SK-N-SH (cell line): ENCODE results near the gene SRA1. TPM values are rescaled to one million over a fixed set of nuclear protein-coding genes. Genes with fewer than 3 reads are reported as not detected.

ENCODE experiments used
- CTCF ChIA-PET: fragments of 300-600, 350-600 bp; formaldehyde crosslinking; extraction: SDS; loops from one replicate; lab custom pipeline; 2021; lab: Yijun Ruan, JAX
- POLR2A ChIA-PET: fragments of 350-600 bp; sonication (Branson Sonifier 250); formaldehyde crosslinking; extraction: SDS; loops from one replicate; lab custom pipeline; 2020; ENCODE audit warnings: antibody characterized with exemption, inconsistent platforms; lab: Yijun Ruan, JAX
- DNase-seq: peaks from one replicate; pipeline ENCODE4 v3.0.0; 2012
- H2AFZ ChIP-seq: fragments of 200-600 bp; sonication (generic); 2 replicates; pipeline ENCODE4 v1.8.1; 2016; ENCODE audit warnings: antibody characterized with exemption, mild to moderate bottlenecking, low read depth
- H3F3A ChIP-seq: fragments of 200-600 bp; sonication (generic); replicated peaks from 2 replicates; pipeline ENCODE3; 2016; ENCODE audit warnings: antibody characterized with exemption, mild to moderate bottlenecking; ENCODE audit not compliant: insufficient read depth
- H3K27ac ChIP-seq, 2 experiments: fragments of 200-500 bp in 1 of 2; fragments of 200-600 bp in 1 of 2; sonication (Bioruptor generic) in 1 of 2; sonication (generic), shearing (Covaris generic) in 1 of 2; 2 replicates each; pipeline versions ENCODE4 v1.5.1 to v1.6.1; 2014 to 2016; ENCODE audit warnings: low read depth in 2 of 2, inconsistent platforms in 1 of 2, low read length in 1 of 2, mild to moderate bottlenecking in 1 of 2, mixed read lengths in 1 of 2
- H3K27me3 ChIP-seq: fragments of 200-600 bp; sonication (generic), shearing (Covaris generic); 2 replicates; pipeline ENCODE4 v1.6.1; 2016; ENCODE audit warnings: mixed run types; ENCODE audit not compliant: insufficient read depth
- H3K36me3 ChIP-seq, 2 experiments: fragments of 200-500 bp in 1 of 2; fragments of 200-600 bp in 1 of 2; sonication (Bioruptor generic) in 1 of 2; sonication (generic) in 1 of 2; replicated peaks in 1 of 2; 2 replicates each; pipeline versions ENCODE3 to v1.5.1; 2014 to 2016; ENCODE audit warnings: low read length in 1 of 2, mild to moderate bottlenecking in 1 of 2; ENCODE audit not compliant: insufficient read depth in 2 of 2, control insufficient read depth in 1 of 2
- H3K4me1 ChIP-seq, 2 experiments: fragments of 200-500 bp in 1 of 2; fragments of 200-600 bp in 1 of 2; sonication (Bioruptor generic) in 1 of 2; sonication (generic), shearing (Covaris generic) in 1 of 2; 2 replicates each; pipeline versions ENCODE4 v1.5.1 to v1.6.1; 2014 to 2016; ENCODE audit warnings: low read depth in 1 of 2, low read length in 1 of 2, mixed run types in 1 of 2; ENCODE audit not compliant: insufficient read depth in 2 of 2, control insufficient read depth in 1 of 2
- H3K4me2 ChIP-seq: fragments of 200-600 bp; sonication (generic), shearing (Covaris generic); 2 replicates; pipeline ENCODE4 v1.6.1; 2017; ENCODE audit warnings: mixed run types
- H3K4me3 ChIP-seq, 2 experiments: fragments of 200-500 bp in 1 of 2; fragments of 200-600 bp in 1 of 2; sonication (Bioruptor generic) in 1 of 2; sonication (generic), shearing (Covaris generic) in 1 of 2; 2 replicates each; pipeline versions ENCODE4 v1.5.1 to v1.8.1; 2014 to 2016; ENCODE audit warnings: low read depth in 2 of 2, inconsistent platforms in 1 of 2, low read length in 1 of 2, mild to moderate bottlenecking in 1 of 2, mixed read lengths in 1 of 2, moderate library complexity in 1 of 2
- H3K79me2 ChIP-seq: fragments of 200-600 bp; sonication (generic); 2 replicates; pipeline ENCODE4 v1.8.1; 2017; ENCODE audit warnings: mild to moderate bottlenecking; ENCODE audit not compliant: insufficient read depth
- H3K9ac ChIP-seq: fragments of 200-600 bp; sonication (generic); 2 replicates; pipeline ENCODE4 v1.6.1; 2017; ENCODE audit warnings: mixed run types
- H3K9me2 ChIP-seq: fragments of 200-600 bp; sonication (generic); 2 replicates; pipeline ENCODE4 v1.6.1; 2017; ENCODE audit warnings: mixed run types
- H3K9me3 ChIP-seq: fragments of 200-600 bp; sonication (generic); 2 replicates; pipeline ENCODE4 v1.6.1; 2017; ENCODE audit warnings: mixed run types, mild to moderate bottlenecking, moderate library complexity
- H4K20me1 ChIP-seq: fragments of 200-600 bp; sonication (generic); 2 replicates; pipeline ENCODE4 v1.6.1; 2017; ENCODE audit warnings: mild to moderate bottlenecking, mixed run types; ENCODE audit not compliant: insufficient read depth
- ELF1 ChIP-seq: IDR thresholded peaks from 2 replicates; pipeline ENCODE4 v1.4.0; 2012
- EP300 ChIP-seq, 2 experiments: IDR thresholded peaks; 2 replicates each; pipeline versions ENCODE4 v1.4.0 to v1.6.1; 2012; ENCODE audit warnings: borderline replicate concordance in 1 of 2, low read depth in 1 of 2, low read length in 1 of 2
- EZH2phosphoT487 ChIP-seq: fragments of 200-600 bp; sonication (generic); IDR thresholded peaks from 2 replicates; pipeline ENCODE4 v1.6.1; 2017; ENCODE audit warnings: low read depth, mixed run types, mild to moderate bottlenecking, antibody characterized with exemption, moderate library complexity, borderline replicate concordance
- GATA2 ChIP-seq: sonication (generic); formaldehyde crosslinking; IDR thresholded peaks from 2 replicates; pipeline ENCODE4 v1.5.0; 2020; ENCODE audit warnings: mild to moderate bottlenecking, missing genetic modification reagents
- IRF3 ChIP-seq: fragments of 150-350 bp; IDR thresholded peaks from 2 replicates; pipeline ENCODE4 v1.6.1; 2016; ENCODE audit warnings: mild to moderate bottlenecking, low read depth, low read length
- MAX ChIP-seq: IDR thresholded peaks from 2 replicates; pipeline ENCODE4 v1.4.0; 2012; ENCODE audit warnings: low read depth
- NFIC ChIP-seq: IDR thresholded peaks from 2 replicates; pipeline ENCODE4 v1.4.0; 2012; ENCODE audit warnings: borderline replicate concordance
- NRF1 ChIP-seq: IDR thresholded peaks from 2 replicates; pipeline ENCODE4 v1.6.1; 2012; ENCODE audit warnings: low read depth, mild to moderate bottlenecking, low read length
- RAD21 ChIP-seq: IDR thresholded peaks from 2 replicates; pipeline ENCODE4 v1.6.1; 2012; ENCODE audit warnings: mild to moderate bottlenecking, low read length
- REST ChIP-seq: IDR thresholded peaks from 2 replicates; pipeline ENCODE4 v1.6.1; 2012; ENCODE audit warnings: mild to moderate bottlenecking, low read depth, low read length, moderate library complexity
- TAF1 ChIP-seq: IDR thresholded peaks from 2 replicates; pipeline ENCODE4 v1.6.1; 2012; ENCODE audit warnings: low read depth, mild to moderate bottlenecking, low read length, moderate library complexity, borderline replicate concordance
- TEAD4 ChIP-seq: IDR thresholded peaks from 2 replicates; pipeline ENCODE4 v1.4.0; 2012; ENCODE audit warnings: mild to moderate bottlenecking, borderline replicate concordance; ENCODE audit not compliant: insufficient read depth
- USF1 ChIP-seq: IDR thresholded peaks from 2 replicates; pipeline ENCODE4 v1.4.0; 2012; ENCODE audit warnings: low read depth, borderline replicate concordance
- USF2 ChIP-seq: fragments of 150-350 bp; IDR thresholded peaks from 2 replicates; pipeline ENCODE4 v1.6.1; 2017; ENCODE audit warnings: antibody characterized with exemption, low read length, low read depth, borderline replicate concordance
- YY1 ChIP-seq: IDR thresholded peaks from 2 replicates; pipeline ENCODE4 v1.4.0; 2012; ENCODE audit warnings: low read depth, mild to moderate bottlenecking
- ZBTB33 ChIP-seq: IDR thresholded peaks from 2 replicates; pipeline ENCODE4 v1.4.0; 2012; ENCODE audit warnings: low read depth, borderline replicate concordance
- WGBS: methylation state at CpG from one replicate; pipeline ENCODE4 v1.1.6; 2017; ENCODE audit warnings: low lambda C conversion rate; 5-methylcytosine and 5-hydroxymethylcytosine counted together
- polyA plus RNA-seq, 3 experiments: library from polyadenylated mRNA; depleted of rRNA; stranded (reverse); fragments of >200 nt; gene quantifications; 2 replicates each; pipeline ENCODE4 v1.2.3, GENCODE V29; 2012

The SRA1 gene
- polyA plus RNA-seq, 1 of the 3 experiments (the other 2 are of a cell fraction) = 35.9 TPM

- TF ChIP-seq REST (no peak), GATA2 (no peak), NFIC (no peak), NRF1 (no peak)
- TF ChIP-seq, all 33 proteins: peak for 0
These were observed 33.6 kb upstream of the SRA1 start (continued) for GRCh38 chr5:140590861-140591260.

- WGBS = 75% methylated on average over 5 of the region's 5 CpGs
- no peaks in the 10 kb centered on the region for H4K20me1 ChIP-seq
- no peaks in the 10 kb centered on the region for H3F3A ChIP-seq
- no peak overlapping the region for H3K27ac ChIP-seq
- H3K9ac ChIP-seq = no peak overlapping the region
- no peak for DNase-seq
- POLR2A ChIA-PET = interaction anchor here (1.2 kb wide), 1 partner anchor 60 kb away, joined by 3 read pairs; the partner anchor contains the start of gene IK
- H3K79me2 ChIP-seq = no peaks in the 10 kb centered on the region
- no peaks in the 10 kb centered on the region for H3K36me3 ChIP-seq
- H3K9me3 ChIP-seq = no peaks in the 10 kb centered on the region
- H3K9me2 ChIP-seq = no peaks in the 10 kb centered on the region
- no peaks in the 10 kb centered on the region for H3K4me1 ChIP-seq
- CTCF ChIA-PET = interaction anchor here (0.5 kb wide), 1 partner anchor 987 kb away, joined by 3 read pairs; no protein-coding TSS in a partner anchor
- 0 out of 2 replicates have a peak overlapping the region, but pooled peaks have one; percentile 8 for H2AFZ ChIP-seq
- no peaks in the 10 kb centered on the region for H3K27me3 ChIP-seq
- no peak overlapping the region for H3K4me3 ChIP-seq
- H3K4me2 ChIP-seq = no peak overlapping the region
- TF ChIP-seq EZH2phosphoT487 = no peak
- TF ChIP-seq REST = no peak
- TF ChIP-seq EP300 (IDR thresholded peaks at IDR 0.05; ENCODE audit: borderline replicate concordance in 1 of 2, low read depth in 1 of 2, low read length in 1 of 2) = no peak
- no peak for TF ChIP-seq ZBTB33
- no peak for TF ChIP-seq RAD21
- no peak for TF ChIP-seq TEAD4
- TF ChIP-seq TAF1 = no peak
- TF ChIP-seq ELF1 = no peak
- no peak for TF ChIP-seq IRF3
- TF ChIP-seq MAX = no peak
- TF ChIP-seq YY1 = no peak
- no peak for TF ChIP-seq USF2
- no peak for TF ChIP-seq USF1
These were observed 31.2 kb upstream of the SRA1 start for GRCh38 chr5:140588311-140589070.
